ENCODE data around the gene PRG2. TPM values are rescaled to one million over a fixed set of nuclear protein-coding genes. Genes with fewer than 3 reads are reported as not detected.

Gene PRG2
- total RNA-seq, 2 donors from 2014 or later: 0.54 TPM; not detected in 1

GRCh38 chr11:57378186-57378585, 12.3 kb downstream of the PRG2 start:
- H3K27me3 ChIP-seq (replicated peaks; ENCODE audit: insufficient read depth): no peaks in the 10 kb centered on the region
- no peaks in the 10 kb centered on the region for H3K4me1 ChIP-seq (ENCODE audit: control insufficient read depth in 1 of 2, low read depth in 2 of 2)
- H3K27ac ChIP-seq: no peak overlapping the region
- DNase-seq (ENCODE audit: low spot score) (no peak), ATAC-seq (ENCODE audit: insufficient number of reproducible peaks, low FRiP score, low read depth) (no peak)
- no peaks in the 10 kb centered on the region for H3K36me3 ChIP-seq
- no peak overlapping the region for H3K4me3 ChIP-seq
- no peaks in the 10 kb centered on the region for H3K9me3 ChIP-seq
- TF ChIP-seq CTCF (IDR thresholded peaks at IDR 0.05): no peak

GRCh38 chr11:57377107-57377506, 13.3 kb downstream of the PRG2 start:
- TF ChIP-seq CTCF (IDR thresholded peaks at IDR 0.05): no peak
- Histone ChIP-seq H3K27ac (no peak overlapping the region), H3K4me1 (ENCODE audit: control insufficient read depth in 1 of 2, low read depth in 2 of 2) (no peaks in the 10 kb centered on the region), H3K27me3 (replicated peaks; ENCODE audit: insufficient read depth) (no peaks in the 10 kb centered on the region), H3K36me3 (no peaks in the 10 kb centered on the region), H3K9me3 (no peaks in the 10 kb centered on the region), H3K4me3 (no peak overlapping the region)
- DNase-seq (ENCODE audit: low spot score) (no peak), ATAC-seq (ENCODE audit: insufficient number of reproducible peaks, low FRiP score, low read depth) (no peak)

GRCh38 chr11:57376095-57377090, 14.1 kb downstream of the PRG2 start:
- DNase-seq (ENCODE audit: low spot score): no peak
- TF ChIP-seq CTCF (IDR thresholded peaks at IDR 0.05): no peak

GRCh38 chr11:57375490-57375889, 15.0 kb downstream of the PRG2 start:
- no peak for DNase-seq (ENCODE audit: low spot score)
- Histone ChIP-seq H3K9me3 (no peaks in the 10 kb centered on the region), H3K27me3 (replicated peaks; ENCODE audit: insufficient read depth) (no peaks in the 10 kb centered on the region), H3K4me3 (no peak overlapping the region), H3K36me3 (no peaks in the 10 kb centered on the region), H3K4me1 (ENCODE audit: control insufficient read depth in 1 of 2, low read depth in 2 of 2) (no peaks in the 10 kb centered on the region), H3K27ac (no peak overlapping the region)
- no peak for TF ChIP-seq CTCF (IDR thresholded peaks at IDR 0.05)
- no peak for ATAC-seq (ENCODE audit: insufficient number of reproducible peaks, low FRiP score, low read depth)

More at GRCh38 chr11:57376095-57377090, 14.1 kb downstream of the PRG2 start:
- Histone ChIP-seq H3K27ac (no peak overlapping the region), H3K36me3 (no peaks in the 10 kb centered on the region), H3K4me3 (no peak overlapping the region), H3K27me3 (replicated peaks; ENCODE audit: insufficient read depth) (no peaks in the 10 kb centered on the region), H3K9me3 (no peaks in the 10 kb centered on the region), H3K4me1 (ENCODE audit: control insufficient read depth in 1 of 2, low read depth in 2 of 2) (no peaks in the 10 kb centered on the region)
- ATAC-seq (ENCODE audit: insufficient number of reproducible peaks, low FRiP score, low read depth): no peak

- Histone ChIP-seq H3K9me3 (no peaks in the 10 kb centered on the region), H3K27ac (no peak overlapping the region), H3K4me1 (ENCODE audit: control insufficient read depth in 1 of 2, low read depth in 2 of 2) (no peaks in the 10 kb centered on the region), H3K4me3 (no peak overlapping the region), H3K27me3 (replicated peaks; ENCODE audit: insufficient read depth) (no peaks in the 10 kb centered on the region), H3K36me3 (no peaks in the 10 kb centered on the region)
- TF ChIP-seq CTCF (IDR thresholded peaks at IDR 0.05): no peak
- no peak for ATAC-seq (ENCODE audit: insufficient number of reproducible peaks, low FRiP score, low read depth)
- DNase-seq (ENCODE audit: low spot score): no peak
Observed at GRCh38 chr11:57374966-57375365, 15.5 kb downstream of the PRG2 start.

All from thoracic aorta (tissue), 2 donors.